GM21528 (cell line): Measurements from ENCODE around the gene KIF25.

ENCODE experiments used
- ATAC-seq: cut with Tn5 transposase; IDR thresholded peaks from one replicate; pipeline ENCODE4 v1.9.1; 2021; ENCODE audit warnings: mild to moderate bottlenecking, moderate library complexity; ENCODE audit not compliant: unreplicated experiment, low FRiP score

Gene KIF25

DNA sequence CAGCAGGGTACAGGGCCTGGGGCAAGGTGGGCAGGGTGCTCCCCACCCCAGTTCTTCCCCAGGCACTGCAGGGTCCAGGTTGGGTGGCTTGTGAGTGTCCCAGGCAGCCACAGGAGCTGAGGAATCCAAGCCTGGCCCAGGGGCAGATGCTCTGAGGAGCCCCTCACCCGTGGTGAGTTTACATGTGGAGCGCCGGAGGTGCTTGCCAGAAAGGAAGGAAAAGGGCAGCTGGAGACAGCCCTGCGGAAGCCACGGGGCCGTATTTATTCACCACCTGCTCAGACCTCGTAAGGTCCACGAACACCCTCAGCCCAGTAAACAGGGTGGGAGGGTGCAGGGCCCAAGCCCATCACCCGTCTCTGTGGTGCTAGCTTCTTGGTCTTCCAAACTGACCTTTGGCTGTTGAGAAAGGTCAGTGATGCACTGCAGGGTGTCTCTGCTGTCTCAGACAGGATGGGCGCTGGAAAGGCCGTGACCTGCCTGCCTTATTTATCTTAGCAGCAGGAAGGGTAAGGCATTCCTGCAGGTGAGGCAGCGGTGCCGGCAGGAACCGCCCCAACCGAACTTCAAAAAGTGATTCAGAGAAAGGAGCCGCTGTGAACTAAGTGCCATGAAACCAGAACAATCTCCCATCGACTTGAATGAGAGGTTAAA, 85.5 kb downstream of the KIF25 start:
- no peak for ATAC-seq

DNA sequence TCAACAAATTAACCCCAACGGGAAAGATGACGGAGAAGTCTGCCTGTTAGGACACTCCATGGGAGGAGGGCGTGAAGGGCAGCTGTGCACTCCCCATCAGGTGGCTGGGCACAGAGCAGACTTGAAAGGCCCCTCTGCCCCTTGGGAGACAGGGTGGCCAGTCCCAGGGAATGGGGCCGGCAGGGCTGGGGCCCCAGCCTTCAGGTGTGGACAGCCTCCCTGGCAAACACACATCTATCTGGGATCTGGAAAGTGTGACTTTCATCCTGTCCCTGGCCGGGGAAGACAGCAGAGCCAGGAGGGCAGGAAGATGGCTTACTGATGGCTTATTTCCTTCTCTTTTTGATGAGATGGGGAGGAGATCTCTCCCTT, 86.0 kb downstream of the KIF25 start:
- no peak for ATAC-seq

DNA sequence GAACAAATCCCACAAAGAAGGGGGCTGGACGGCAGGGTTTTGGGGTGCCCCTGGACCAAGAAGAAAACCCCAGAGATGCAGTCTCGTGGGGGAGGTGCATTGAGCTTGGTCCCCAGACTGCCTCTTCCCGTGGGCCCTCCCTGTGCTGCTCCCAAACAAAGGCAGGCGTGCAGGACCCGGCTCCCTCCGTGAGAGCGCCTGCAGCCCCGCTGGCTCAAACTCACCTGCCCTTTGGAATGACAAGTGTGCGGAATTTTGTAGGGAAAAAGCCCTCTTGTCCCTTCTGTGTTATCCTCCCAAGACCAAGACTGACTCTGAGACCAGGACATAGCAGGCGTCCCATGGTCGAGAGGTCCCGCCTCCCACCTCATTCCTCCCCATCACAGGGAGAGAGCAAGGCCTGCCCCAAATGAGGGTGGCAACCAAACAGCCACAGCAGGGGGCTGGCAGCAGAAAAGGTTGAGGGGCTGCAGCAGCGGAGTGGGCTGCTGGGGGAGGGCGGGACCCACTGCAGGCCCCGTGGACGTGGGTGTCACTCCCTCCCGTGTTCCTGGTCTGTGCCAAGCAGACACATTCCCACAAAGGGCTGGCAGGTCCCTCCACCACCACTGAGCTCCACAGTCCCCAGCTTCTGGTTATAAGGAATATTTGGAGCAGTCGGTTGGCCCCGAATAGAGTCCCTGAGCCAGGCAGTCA, 87.1 kb downstream of the KIF25 start:
- no peak for ATAC-seq

DNA sequence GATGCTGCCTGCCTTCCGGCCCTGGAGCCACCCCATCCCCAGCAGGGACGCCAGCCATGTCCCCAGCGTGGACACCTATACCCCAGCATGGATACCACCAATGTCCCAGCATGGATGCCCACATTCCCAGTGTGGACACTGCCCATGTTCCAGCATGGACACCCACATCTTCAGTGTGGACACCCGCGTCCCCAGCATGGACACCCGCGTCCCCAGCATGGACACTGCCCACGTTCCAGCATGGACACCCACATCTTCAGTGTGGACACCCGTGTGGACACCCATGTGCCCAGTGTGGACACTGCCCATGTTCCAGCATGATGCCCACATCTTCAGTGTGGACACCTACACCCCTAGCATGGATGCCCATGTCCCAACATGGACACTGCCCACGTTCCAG, 88.6 kb downstream of the KIF25 start:
- no peak for ATAC-seq

DNA sequence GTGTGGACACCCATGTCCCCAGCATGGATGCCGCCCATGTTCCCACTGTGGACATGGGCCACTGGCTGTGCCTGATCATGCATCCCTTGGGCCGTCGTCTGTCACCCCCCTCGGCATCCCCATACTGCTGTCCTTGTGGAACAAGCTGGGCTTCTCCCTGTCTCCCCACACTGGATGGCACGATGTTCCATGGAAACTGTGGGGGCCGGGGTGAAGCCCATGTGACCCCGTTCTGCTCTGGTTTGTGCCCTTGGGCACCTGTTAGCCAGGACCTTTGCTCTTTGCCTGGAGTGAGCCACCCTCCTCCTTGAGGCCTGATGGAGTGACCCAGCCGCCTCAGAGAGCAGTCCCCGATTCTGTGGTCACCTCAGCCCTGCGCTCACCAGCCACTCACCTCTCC, 89.1 kb downstream of the KIF25 start:
- no peak for ATAC-seq

DNA sequence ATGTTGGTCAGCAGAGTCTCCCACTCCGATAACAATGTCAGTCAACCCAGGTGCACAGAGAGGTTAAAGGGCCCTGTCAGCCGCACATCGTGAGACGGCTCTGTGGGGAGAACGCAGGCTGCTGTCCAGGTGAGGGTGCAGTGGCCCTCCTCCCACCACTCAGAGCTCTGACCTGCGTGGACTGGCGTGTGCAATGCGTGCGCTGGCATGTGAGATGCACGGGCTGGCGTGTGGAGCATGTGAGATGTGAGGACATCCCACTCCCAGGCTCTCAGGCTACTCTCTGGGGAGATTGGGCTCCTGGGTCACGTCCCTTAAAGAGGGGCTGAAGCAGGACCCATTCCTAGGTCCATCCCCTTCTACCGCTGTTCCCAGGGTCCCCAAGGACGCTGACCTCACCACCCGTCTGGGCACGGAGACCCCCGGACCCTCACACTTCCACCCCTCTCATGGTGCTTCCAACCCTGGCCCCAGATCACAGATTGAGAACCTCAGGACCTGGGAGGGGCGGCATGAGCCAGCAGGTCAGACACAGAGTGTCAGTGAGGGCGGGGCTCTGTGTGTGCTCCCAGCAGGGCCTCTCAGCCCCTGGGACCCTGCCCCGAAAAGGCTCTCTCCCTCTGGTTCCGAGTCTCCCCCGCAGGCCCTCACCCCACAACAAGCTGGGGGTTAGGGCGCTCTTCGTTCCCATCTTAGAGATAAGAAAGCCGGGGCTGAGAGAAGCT, 90.1 kb downstream of the KIF25 start:
- no peak for ATAC-seq

DNA sequence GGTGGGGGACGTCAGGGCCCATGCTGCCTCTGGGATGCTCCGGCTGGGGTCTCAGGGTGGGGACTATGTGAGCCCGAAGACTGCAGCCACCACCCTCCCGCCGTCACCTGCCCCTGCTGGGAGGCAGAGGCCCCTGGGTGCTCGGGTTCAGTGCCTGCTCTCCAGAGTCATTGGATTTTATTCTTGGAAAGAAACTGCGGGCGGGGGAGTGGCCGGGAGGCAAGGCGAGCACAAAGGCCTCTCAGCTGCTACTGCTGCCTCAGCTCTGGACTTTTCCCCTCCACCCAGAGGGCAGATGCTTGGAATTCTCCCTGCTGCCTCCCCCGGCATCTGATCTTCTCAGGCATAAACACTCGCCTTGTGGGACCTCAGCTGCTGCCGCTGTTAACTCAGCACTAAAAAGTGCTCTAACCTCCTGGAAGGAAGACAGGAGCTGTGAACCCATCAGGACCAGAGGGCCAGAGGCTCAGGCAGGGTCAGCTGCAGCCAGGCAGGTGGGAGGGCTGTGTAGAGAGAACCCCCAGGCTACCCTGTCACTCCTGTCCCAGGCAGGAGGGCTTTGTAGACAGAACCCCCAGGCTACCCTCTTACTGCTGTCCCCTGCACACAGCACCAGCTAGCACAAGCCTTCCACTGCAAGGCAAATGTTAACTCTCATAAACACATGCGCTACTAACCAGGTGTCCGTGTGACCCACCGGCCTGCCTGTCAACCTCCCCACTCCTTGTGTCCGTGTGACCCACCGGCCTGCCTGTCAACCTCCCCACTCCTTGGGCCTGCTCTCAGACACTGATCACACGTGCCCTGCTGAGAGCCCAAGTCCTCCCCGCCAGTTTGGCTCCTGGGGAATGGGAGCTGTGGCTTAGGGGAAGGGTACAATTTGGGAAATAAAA, 90.9 kb downstream of the KIF25 start:
- ATAC-seq = no peak

DNA sequence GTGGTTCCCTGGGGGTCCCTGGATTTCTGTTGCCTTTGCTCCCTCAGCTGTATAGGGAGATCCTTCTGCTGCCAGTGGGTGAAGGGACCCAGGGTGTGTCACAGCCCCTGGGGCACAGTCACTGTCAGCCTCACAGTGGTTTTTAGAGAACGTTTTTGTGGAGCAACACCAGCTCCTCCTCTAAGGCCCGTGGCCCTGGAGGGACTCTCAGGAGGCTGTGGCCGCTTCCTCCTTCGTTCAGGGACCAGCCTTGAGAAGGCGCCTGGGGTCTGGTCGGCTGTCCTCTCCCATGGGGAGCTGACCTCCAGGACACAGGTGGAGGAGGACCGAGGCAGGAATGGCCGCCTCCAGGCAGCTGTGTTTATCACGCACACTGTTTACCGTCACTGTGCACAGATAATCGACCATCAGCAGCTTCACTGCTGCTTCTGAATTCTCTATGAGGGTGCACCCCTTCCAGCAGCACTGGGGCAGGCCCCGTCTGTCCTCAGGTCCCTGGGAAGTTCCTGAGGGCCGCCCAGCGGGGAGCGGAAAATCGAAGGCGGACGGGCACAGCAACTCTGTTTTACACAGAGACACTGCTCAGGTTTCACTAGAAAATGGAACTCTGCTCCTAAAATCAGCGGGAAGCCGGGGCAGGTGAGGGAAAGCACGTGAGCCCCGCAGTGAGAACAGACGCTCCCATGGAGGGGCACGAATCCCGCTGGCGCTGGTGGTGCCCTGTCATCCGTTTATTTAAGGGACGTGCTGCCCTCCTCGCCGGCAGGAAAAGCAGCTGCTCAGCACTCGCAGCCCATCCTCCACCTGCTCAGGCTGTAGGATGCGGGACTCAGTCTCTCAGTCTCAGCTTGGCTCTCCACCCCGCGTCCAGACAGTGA, 92.0 kb downstream of the KIF25 start:
- no peak for ATAC-seq

DNA sequence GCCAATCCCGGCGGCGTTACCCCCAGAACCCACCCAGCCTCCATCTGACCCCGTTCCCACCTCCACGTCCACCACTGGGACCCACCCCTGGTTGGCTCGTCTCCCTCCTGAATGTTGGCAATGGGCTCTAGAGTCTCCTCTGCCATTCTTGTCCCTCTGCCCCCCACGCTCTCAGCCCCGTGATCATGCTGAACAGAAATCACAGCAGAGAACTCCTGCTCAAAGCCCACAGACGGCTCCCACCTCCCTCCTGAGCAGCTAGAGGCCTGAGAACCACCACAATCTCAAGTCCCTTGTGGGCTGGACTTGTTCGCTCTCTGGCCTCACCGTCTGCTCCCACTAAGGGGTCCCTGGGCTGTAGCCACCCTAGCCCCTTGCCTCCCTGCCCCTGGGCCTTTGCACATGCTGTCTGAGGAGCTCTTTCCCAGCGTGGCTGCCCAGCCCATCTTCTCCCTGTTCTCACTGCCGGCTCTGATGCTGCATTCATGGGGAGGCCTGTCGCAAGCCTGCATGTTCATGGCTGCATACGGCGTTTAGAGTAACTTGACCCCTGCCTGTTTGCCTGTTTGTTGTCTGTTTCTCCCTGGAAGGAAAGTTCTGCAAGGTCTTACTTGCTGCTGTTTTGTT, 92.7 kb downstream of the KIF25 start:
- no peak for ATAC-seq

DNA sequence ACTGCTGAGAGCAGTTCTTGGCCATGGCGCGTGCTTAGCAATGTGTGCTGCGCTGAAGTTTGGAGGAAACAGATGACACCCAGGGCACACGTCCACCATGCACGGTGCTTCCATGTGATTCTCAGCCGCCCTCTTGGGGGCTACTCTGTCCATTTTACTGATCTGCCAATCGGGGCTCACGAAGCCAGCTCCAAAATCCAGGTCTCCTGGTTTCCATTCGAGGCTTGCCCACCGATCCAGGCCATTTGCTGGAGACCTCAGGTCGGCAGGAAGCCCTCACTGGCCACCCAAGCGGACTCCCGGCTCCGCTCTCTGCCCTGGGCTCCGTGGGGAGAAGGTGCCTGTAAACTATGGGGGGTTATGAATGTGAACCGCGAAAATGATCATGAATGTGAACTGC, 93.2 kb downstream of the KIF25 start:
- ATAC-seq = no peak

DNA sequence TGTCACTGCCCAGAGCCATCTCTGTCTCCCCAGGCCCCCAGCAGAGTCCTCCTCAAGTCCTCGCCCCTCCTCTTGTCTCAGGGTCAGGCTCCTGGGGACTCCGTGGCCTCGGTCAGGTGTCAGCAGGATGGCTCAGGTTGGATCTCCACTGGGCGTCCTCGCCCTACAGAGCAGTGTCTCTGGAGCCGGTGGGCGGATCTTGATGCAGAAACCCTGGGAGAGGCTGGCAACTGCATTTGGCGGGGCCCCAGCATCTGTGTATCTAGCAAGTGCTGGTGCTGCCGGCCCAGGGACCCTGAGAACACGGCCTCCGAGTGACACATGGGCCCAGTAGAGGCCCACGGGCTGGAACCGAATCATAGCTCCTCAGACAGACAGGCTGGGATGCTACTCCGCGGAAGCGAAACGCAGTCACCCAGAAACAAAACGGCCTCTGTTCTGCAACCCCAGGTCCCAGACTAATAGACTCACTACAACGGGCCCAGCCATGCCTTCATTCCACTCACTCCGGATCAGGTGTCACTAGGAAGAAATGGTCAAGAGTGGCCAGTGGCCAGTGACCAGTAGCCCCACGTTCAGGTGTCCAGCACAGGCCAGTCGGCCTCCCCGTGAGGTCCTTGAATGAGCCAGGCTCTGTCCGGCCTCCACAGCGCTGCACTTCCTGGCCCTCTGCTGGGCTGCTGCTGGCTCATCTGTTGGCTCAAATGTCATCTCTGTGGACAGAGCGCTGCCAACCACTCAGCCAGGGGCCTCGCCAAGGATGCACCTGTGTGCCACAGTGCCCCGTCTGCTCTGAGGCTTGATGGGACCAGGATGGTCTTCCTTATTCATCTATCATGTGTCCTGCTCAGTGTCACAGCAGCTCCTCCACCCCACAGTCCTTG, 94.2 kb downstream of the KIF25 start:
- no peak for ATAC-seq

DNA sequence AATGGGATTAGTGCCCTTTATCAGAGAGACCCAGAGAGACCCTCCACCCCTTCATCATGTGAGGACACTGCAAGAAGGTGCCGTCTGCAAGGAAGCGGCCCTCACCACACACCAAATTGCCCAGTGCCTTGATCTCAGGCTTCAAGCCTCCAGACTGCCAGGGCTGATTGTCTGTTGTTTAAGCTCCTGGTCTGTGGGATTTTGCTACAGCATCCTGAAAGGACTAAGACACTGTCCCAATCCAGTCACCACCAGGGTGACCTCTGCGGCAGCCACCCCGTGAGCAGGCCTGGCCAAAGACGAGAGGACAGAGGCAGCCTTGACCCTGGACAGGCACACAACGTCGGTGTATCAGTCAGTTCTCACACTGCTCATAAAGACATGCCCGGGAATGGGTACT, 95.1 kb downstream of the KIF25 start:
- no peak for ATAC-seq

DNA sequence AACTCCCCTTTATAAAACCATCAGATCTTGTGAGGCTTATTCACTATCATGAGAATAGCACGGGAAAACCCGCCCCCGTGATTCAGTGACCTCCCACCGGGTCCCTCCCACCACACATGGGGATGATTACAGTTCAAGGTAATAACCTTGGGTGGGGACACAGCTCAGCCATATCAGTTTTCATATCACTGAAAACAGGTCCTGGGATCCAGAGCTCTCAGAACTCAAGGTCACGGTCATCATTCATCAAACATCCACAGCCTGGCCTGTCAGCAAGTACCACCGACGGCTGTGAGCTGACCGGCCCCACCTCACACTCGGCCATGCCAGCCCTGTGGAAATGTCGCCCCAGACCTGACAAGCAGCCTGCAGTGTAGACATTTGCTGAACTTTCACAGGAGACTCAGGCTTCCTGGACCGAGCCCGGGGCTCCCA, 95.6 kb downstream of the KIF25 start:
- ATAC-seq = no peak

DNA sequence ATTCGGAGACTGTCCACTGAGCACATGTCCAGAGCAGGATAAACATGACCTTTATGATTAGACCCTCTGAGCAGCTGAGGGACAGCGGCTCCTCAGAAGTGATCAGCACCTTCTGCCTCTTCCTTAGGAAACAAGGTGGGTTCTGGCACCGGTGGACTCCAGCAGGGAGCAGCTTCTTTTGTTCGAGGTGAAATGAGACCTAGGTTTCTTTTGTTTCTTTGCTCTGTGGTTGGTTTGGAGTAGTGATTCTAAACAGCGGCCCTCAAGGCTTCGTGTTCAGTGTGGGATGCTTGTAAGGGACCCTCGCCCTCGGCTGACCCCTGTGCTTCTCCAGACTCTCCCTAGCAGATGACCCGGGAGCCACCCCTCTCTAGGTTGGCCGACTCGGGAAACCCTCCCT, 96.2 kb downstream of the KIF25 start:
- no peak for ATAC-seq
